HFFc6 (cell line): ENCODE data around the gene EIF1AD. TPM values are rescaled to one million over a fixed set of nuclear protein-coding genes. Genes with fewer than 3 reads are reported as not detected.

ENCODE experiments used
- total RNA-seq, 6 experiments: library from RNA; stranded (reverse); fragmentation: NEBNext Ultra II Directional; extraction: Animal tissue kit (Norgen Biotek cat#: 25700); gene quantifications; 2 replicates in 1 of 6; 3 replicates in 5 of 6; pipeline ENCODE4 v1.2.3, GENCODE V29; 2021

The EIF1AD gene
- total RNA-seq, 6 experiments from 2014 or later, result 28.6 to 36.8 (median 31.7) TPM

Other genes starting within 250 kb of the EIF1AD start
- 10 to 100 TPM in 2 of 6 experiments, 1 to 10 TPM in 4; 8.7 to 11.1 (median 9.5) TPM for gene AP5B1, start 221.2 kb downstream of the EIF1AD start, total RNA-seq
- not detected for gene OVOL1, start 215.1 kb downstream of the EIF1AD start, total RNA-seq
- not detected for gene SNX32, start 168.2 kb downstream of the EIF1AD start, total RNA-seq
- 1,000 to 10,000 TPM; 2,002 to 2,288 (median 2,238) TPM for gene CFL1, start 144.0 kb downstream of the EIF1AD start, total RNA-seq
- gene MUS81, start 141.7 kb downstream of the EIF1AD start, total RNA-seq, result 10 to 100 TPM; 38.4 to 47.9 (median 43.1) TPM
- gene EFEMP2, start 129.4 kb downstream of the EIF1AD start, total RNA-seq, result 100 to 1,000 TPM; 318 to 359 (median 329) TPM
- under 1 TPM in 4 of 6 experiments, not detected in 2; 0.11 to 0.22 (median 0.14) TPM for gene CTSW, start 122.3 kb downstream of the EIF1AD start, total RNA-seq
- gene FIBP, start 113.7 kb downstream of the EIF1AD start, total RNA-seq, result 100 to 1,000 TPM; 117 to 145 (median 135) TPM
- gene CCDC85B, start 111.5 kb downstream of the EIF1AD start, total RNA-seq, result 100 to 1,000 TPM in 2 of 6 experiments, 10 to 100 TPM in 4; 78.9 to 112 (median 87.7) TPM
- 100 to 1,000 TPM; 134 to 275 (median 234) TPM for gene FOSL1, start 101.8 kb downstream of the EIF1AD start, total RNA-seq
- gene C11orf68, start 83.1 kb downstream of the EIF1AD start, total RNA-seq, result 10 to 100 TPM; 79.0 to 94.6 (median 85.0) TPM
- 100 to 1,000 TPM; 362 to 687 (median 615) TPM for gene DRAP1, start 82.7 kb downstream of the EIF1AD start, total RNA-seq
- under 1 TPM in 1 of 6 experiments, not detected in 5; 0.23 TPM for gene TSGA10IP, start 56.7 kb downstream of the EIF1AD start, total RNA-seq
- gene SART1, start 40.4 kb downstream of the EIF1AD start, total RNA-seq, result 10 to 100 TPM; 51.7 to 69.3 (median 61.0) TPM
- 100 to 1,000 TPM; 257 to 337 (median 300) TPM for gene BANF1, start 346 bp upstream of the EIF1AD start, total RNA-seq
- gene CST6, start 9.9 kb upstream of the EIF1AD start, total RNA-seq, result under 1 TPM in 2 of 6 experiments, not detected in 4; 0.33 to 0.83 TPM
- gene CATSPER1, start 24.3 kb upstream of the EIF1AD start, total RNA-seq, result 1 to 10 TPM; 2.1 to 3.8 (median 2.7) TPM
- gene GAL3ST3, start 47.0 kb upstream of the EIF1AD start, total RNA-seq, result under 1 TPM in 1 of 6 experiments, not detected in 5; 0.14 TPM
- gene SF3B2, start 50.2 kb upstream of the EIF1AD start, total RNA-seq, result 100 to 1,000 TPM; 199 to 240 (median 222) TPM
- 100 to 1,000 TPM in 2 of 6 experiments, 10 to 100 TPM in 4; 82.8 to 114 (median 91.8) TPM for gene PACS1, start 68.1 kb upstream of the EIF1AD start, total RNA-seq